GM19463 (cell line): ENCODE results near the gene KRTAP9-6.
"Not testable (repeated sequence)": the region's sequence is repeated elsewhere in the genome, so short reads cannot be mapped to it uniquely, and the experiment has no call there.

ENCODE experiments used
- ATAC-seq: cut with Tn5 transposase; IDR thresholded peaks from one replicate; pipeline ENCODE4 v1.9.1; 2021; ENCODE audit warnings: mild to moderate bottlenecking, moderate library complexity; ENCODE audit not compliant: unreplicated experiment

The KRTAP9-6 gene, protein sequence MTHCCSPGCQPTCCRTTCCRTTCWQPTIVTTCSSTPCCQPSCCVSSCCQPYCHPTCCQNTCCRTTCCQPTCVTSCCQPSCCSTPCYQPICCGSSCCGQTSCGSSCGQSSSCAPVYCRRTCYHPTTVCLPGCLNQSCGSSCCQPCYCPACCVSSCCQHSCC

DNA sequence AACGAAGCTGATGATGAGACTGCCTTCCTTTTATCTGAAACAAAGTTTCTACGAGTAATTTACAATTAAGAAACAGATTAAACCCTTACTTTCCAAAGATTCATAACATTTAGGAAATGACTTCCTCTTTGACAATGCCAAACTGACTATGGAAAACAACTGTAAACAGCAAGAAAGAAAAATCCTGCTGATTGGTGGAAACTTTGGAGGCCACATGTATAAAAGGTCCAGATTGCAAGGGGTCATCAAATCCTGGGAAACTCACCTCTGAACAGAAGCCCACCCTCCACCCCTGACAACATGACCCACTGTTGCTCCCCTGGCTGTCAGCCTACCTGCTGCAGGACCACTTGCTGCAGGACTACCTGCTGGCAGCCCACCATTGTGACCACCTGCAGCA is at the start of gene KRTAP9-6:
Gene KRTAP9-6 (plus strand): TSS at position 301 of the 400 bp plus-strand sequence. CDS start 0 bp downstream, at position 301.
- ATAC-seq = no peak

DNA sequence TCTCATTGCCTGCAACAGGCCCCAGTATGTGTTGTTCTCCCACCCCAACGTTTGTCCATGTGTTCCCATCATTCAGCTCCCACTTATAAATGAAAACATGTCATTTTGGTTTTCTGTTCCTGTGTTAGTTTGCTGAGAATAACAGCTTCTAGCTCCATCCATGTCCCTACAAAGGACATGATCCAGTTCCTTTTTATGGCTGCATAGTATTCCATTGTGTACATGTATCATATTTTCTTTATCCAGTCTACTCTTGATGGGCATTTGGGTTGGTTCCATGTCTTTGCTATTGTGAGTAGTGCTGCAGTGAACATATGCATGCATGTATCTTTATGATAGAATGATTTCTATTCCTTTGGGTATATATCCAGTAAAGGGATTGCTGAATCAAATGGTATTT is 49.5 kb upstream of the KRTAP9-6 start:
- ATAC-seq = no peak

DNA sequence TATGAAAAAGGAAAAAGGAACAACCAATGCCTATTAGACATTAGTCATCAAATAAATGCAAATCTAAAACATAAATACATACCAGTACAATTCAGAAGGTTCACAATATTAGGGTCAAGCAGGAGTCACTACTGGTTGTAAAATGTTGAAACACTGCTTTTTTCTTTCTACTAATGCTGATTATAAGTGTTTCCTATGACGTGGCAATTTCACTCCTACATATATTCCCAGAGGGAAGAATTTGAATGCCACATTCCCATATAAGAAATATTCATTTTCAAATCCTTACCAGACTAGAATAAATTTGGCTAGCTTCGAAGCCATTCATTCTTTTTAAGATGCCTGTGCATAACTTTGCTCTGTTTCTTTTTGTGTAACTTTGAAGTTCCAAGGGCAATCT is 41.4 kb upstream of the KRTAP9-6 start:
- no peak for ATAC-seq

DNA sequence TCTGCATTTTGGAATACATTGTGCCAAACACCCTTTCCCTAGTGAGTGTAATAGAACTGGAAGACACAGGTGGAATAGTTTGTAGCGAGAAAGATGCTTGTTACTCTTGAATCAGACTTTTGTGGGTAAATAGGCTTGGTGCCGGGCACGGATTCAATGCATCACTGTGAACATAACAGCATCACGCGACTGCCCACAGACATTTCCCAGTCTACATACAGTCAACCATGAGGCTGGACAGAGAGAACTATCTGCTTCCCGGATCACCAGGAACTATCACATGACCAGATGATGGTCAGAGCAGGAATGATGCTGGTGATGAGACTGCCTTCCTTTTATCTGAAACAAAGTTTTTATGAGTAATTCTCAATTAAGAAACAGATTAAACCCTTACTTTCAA is 39.1 kb upstream of the KRTAP9-6 start:
- ATAC-seq = no peak

DNA sequence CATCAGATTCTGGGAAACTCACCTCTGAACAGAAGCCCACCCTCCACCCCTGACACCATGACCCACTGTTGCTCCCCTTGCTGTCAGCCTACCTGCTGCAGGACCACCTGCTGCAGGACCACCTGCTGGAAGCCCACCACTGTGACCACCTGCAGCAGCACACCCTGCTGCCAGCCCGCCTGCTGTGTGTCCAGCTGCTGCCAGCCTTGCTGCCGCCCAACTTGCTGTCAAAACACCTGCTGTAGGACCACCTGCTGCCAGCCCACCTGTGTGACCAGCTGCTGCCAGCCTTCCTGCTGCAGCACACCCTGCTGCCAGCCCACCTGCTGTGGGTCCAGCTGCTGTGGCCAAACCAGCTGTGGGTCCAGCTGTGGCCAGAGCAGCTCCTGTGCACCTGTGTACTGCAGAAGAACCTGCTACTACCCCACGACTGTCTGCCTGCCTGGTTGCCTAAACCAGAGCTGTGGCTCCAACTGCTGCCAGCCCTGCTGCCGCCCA is 38.5 kb upstream of the KRTAP9-6 start, which contains the start of gene KRTAP9-2:
Gene KRTAP9-2 (plus strand): TSS at position 51 of the 498 bp plus-strand sequence. CDS start 7 bp downstream, at position 58.
- not testable (repeated sequence) for ATAC-seq

DNA sequence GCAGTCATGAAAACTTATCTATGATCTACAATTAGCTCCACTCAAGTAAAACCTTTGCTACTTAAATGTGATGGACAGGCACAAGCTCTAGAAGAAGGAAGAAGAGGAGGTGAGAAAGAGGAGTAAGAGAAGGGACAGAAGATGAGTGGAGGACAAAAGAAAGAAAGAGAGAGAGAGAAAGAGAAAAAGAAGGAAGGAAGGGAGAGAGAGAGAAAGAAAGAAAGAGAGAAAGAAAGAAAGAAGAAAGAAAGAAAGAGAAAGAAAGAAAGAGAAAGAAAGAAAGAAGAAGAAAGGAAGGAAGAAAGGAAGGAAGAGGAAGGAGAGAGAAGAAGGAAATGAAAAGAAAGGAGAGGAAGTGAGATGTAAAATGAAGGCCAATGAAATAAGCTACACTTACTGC is 35.1 kb upstream of the KRTAP9-6 start:
- ATAC-seq = no peak

DNA sequence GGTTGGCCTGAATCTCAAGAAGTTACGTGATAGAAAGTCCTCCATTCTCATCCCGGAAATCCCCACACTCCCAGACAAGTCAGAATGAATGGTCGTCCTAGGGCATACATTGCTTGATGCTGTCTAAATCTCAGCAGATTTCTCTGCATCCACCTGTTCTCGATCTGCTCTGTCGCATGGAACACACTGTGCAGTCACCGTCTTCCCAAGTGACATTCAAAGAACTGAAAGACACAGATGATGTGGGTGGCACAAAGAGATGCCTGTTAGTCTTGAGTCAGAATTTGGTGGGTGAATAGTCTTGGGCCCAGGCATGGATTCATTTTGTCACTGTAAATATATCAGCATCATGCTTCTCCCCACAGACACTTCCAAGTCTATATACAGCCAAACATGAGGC is 33.4 kb upstream of the KRTAP9-6 start:
- no peak for ATAC-seq

DNA sequence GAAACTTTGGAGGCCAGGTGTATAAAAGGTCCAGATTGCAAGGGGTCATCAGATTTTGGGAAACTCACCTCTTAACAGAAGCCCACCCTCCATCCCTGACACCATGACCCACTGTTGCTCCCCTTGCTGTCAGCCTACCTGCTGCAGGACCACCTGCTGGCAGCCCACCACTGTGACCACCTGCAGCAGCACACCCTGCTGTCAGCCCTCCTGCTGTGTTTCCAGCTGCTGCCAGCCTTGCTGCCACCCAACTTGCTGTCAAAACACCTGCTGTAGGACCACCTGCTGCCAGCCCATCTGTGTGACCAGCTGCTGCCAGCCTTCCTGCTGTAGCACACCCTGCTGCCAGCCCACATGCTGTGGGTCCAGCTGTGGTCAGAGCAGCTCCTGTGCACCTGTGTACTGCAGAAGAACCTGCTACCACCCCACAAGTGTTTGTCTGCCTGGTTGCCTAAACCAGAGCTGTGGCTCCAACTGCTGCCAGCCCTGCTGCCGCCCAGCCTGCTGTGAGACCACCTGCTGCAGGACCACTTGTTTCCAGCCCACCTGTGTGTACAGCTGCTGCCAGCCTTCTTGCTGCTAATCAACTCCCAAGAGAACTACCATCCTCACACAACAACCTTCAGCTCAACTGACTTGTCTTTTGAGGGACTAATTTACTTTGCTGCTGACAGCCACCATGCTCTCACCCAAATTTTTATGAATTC is 32.6 kb upstream of the KRTAP9-6 start, which contains the start of gene KRTAP9-3:
Gene KRTAP9-3 (plus strand): TSS at position 51 of the 707 bp plus-strand sequence. CDS start 53 bp downstream, at position 104.
- not testable (repeated sequence) for ATAC-seq

DNA sequence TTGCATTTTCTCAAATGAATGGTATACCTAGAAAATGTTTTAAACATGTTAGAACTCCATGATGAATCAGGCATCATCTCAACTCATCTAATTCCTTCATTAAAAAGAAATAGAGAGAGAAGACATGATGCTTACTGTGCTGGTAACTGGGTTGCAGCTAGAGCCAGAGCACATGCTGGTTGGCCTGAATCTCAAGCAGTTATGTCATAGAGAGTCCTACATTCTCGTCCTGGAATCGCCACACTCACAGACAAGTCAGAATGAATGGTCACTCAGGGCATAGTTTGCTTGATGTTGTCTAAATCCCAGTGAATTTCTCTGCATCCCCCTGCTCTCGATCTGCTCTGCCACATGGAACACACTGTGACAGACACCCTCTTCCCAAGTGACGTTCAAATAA is 28.1 kb upstream of the KRTAP9-6 start:
- ATAC-seq = not testable (repeated sequence)

DNA sequence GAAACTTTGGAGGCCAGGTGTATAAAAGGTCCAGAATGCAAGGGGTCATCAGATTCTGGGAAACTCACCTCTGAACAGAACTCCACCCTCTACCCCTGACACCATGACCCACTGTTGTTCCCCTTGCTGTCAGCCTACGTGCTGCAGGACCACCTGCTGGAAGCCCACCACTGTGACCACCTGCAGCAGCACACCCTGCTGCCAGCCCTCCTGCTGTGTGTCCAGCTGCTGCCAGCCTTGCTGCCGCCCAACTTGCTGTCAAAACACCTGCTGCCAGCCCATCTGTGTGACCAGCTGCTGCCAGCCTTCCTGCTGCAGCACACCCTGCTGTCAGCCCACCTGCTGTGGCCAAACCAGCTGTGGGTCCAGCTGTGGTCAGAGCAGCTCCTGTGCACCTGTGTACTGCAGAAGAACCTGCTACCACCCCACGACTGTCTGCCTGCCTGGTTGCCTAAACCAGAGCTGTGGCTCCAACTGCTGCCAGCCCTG is 27.2 kb upstream of the KRTAP9-6 start, which contains the start of gene KRTAP9-8:
Gene KRTAP9-8 (plus strand): TSS at position 51 of the 489 bp plus-strand sequence. CDS start 53 bp downstream, at position 104.
- ATAC-seq = not testable (repeated sequence)

DNA sequence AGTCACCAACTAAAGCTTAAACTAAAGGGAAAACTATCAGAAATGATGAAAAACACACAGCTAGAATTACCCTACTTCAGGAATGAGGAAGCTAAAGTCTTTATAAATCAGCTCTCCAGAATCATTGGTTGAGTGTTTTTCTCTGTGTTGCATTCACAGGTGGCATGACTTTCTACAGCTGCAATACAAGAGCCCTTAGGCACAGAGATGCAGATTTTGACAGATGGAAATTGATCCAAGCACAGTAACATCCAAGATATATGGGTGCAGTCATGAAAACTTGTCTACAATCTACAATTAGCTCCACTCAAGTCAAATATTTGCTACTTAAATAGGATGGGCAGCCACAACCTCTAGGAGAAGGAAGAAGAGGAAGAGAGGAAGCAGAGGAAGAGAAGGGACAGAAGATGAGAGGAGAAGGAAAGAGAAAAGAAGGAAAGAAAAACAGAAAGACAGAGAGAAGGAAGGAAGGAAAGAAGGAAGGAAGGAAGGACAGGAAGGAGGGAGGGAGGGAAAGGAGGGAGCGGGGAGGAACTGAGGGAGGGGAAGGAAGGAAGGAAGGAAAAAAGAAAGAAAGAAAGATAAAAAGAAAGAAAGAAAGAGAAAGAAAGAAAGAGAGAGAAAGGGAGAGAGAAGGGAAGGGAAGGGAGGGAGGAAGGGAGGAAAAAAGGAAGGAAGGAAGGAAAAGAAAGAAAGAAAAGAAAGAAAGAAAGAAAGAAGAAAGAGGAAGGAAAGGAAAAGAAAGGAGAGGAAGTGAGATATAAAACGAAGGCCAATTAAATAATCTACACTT is 18.0 kb upstream of the KRTAP9-6 start:
- ATAC-seq = not testable (repeated sequence)

DNA sequence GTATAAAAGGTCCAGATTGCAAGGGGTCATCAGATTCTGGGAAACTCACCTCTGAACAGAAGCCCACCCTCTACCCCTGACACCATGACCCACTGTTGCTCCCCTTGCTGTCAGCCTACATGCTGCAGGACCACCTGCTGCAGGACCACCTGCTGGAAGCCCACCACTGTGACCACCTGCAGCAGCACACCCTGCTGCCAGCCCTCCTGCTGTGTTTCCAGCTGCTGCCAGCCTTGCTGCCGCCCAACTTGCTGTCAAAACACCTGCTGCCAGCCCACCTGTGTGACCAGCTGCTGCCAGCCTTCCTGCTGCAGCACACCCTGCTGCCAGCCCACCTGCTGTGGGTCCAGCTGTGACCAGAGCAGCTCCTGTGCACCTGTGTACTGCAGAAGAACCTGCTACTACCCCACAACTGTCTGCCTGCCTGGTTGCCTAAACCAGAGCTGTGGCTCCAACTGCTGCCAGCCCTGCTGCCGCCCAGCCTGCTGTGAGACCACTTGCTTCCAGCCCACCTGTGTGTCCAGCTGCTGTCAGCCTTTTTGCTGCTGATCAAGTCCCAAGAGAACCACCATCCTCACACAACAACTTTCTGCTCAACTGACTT is 15.4 kb upstream of the KRTAP9-6 start, which contains the start of gene KRTAP9-4:
Gene KRTAP9-4 (plus strand): TSS at position 51 of the 604 bp plus-strand sequence. CDS start 34 bp downstream, at position 85.
- not testable (repeated sequence) for ATAC-seq

DNA sequence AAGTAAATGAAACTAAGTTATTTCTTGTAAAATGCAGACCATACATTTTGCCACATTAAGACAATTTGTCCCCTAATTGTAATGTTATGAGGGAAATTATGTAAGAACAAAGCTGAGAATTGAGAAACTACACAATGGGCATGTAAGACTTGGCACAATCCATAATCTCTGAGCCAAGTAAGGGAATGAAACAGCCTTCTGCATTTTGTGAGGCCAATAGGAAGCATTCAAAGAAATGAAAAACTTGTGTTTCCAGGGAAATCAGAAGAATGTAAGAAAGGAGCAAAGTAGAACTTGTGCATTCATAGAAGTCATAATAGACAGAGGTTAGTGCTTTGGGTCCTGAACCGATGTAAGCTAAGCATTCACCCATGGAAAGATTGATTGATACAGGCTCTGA is 13.9 kb upstream of the KRTAP9-6 start:
- ATAC-seq = no peak

DNA sequence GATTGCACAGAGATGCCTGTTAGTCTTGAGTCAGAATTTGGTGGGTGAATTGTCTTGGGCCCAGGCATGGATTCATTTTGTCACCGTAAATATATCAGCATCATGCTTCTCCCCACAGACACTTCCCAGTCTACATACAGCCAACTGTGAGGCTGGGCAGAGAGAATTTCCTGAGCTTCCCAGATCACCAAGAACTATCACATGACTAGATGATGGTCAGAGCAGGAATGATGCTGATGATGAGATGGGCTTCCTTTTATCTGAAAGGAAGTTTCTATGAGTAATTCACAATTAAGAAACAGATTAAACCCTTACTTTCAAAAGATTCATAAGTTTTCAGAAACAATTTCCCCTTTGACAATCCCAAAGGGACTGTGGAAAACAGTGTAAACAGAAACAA is 10.3 kb upstream of the KRTAP9-6 start:
- ATAC-seq = no peak

DNA sequence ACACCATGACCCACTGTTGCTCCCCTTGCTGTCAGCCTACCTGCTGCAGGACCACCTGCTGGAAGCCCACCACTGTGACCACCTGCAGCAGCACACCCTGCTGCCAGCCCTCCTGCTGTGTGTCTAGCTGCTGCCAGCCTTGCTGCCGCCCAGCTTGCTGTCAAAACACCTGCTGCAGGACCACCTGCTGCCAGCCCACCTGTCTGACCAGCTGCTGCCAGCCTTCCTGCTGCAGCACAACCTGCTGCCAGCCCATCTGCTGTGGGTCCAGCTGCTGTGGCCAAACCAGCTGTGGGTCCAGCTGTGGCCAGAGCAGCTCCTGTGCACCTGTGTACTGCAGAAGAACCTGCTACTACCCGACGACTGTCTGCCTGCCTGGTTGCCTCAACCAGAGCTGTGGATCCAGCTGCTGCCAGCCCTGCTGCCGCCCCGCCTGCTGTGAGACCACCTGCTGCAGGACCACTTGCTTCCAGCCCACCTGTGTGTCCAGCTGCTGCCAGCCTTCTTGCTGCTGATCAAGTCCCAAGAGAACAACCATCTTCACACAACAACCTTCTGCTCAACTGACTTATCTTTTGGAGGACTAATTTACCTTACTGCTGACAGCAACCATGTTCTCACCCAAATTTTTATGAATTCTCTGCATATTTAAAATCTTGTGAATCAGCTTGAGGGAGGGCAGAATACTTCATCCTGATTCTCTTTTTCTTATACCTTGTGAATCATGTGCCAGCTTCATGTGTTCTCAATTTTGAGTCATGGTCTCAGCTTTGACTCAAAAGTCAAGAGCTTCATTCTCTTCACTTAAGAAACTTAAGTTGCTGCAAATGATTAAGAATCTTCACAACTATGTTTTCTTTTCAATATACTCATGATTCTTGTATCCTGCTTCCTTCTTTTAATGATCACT is 9.5 kb upstream of the KRTAP9-6 start, which contains the start of gene KRTAP9-9:
Gene KRTAP9-9 (plus strand): TSS at position 4 of the 910 bp plus-strand sequence.
- not testable (repeated sequence) for ATAC-seq

DNA sequence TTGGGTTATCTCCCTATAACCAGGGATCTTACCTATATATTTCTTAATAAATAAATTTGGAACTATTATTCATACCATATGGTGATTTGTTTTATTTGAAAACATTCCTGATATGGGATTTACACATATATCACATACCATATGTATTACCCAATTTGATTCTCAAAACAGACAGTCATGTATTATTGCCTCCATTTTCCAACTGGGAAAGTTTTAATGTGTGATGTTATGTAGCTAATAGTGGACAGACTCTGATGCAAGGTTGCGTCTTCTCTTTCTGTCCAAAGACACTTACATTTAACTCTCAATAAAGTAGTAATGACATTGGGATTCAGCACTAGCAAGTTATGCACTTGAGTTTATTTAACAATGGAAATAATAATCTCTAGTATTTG is 8.9 kb upstream of the KRTAP9-6 start:
- no peak for ATAC-seq

DNA sequence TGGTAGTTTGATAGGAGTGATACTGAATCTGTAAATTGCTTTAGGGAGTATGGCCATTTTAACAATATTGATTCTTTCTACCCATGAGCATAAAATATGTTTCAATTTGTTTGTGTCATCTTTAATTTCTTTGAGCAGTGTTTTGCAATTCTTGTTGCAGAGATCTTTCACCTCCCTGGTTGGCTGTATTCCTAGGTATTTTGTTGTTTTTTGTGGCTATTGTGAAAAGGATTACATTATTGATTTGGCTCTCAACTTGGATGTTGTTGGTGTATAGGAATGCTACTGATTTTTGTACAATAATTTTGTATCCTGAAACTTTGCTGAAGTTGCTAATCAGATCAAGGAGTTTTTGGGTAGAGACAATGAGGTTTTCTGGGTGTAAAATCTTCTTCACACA is 6.8 kb upstream of the KRTAP9-6 start:
- no peak for ATAC-seq

DNA sequence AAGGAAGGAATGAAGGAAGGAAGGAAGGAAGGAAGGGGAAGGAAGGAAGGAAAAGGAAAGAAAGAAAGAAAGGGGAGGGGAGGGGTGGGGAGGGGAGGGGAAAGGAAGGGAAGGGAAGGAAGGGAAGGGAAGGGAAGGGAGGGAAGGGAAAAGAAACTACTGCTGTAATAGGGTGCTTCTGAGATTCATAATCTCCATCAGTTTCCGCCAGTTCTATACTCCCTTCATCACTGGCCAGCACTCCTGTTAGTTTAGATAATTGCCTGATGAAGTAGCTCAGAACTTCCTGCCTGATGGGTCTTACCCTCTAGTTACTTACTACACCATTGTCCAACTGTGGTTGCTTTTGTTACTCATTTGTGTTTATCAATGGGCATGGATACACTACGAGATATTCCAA is 2.0 kb upstream of the KRTAP9-6 start:
- no peak for ATAC-seq

DNA sequence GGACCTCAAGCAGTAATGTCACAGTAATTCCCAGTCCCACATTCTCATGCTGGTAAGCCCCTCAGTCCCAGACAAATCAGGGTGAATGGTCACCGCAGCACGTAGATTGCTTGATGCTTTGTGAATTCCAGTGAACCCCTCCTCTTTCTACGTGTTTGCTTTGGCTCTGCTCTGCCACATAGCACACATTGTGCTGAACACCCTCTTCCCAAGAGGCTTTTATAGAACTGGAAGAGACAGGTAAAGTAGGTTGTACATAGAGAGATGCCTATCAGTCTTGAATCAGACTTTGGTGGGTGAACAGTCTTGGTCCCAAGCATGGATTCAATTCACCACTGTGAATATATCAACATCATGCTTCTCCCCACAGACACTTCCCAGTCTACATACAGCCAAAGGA is 579 bp upstream of the KRTAP9-6 start:
- no peak for ATAC-seq
